Nephron progenitor cell (in vitro differentiated cells): ENCODE results near the gene PLD1.

Source experiments
- DNase-seq: peaks from one replicate; pipeline ENCODE4 v3.0.0; 2021
- H3K27ac Mint-ChIP-seq: 2 replicates; pipeline ENCODE4 v1.8.0; 2021; ENCODE audit warnings: mild to moderate bottlenecking, moderate library complexity, mixed read lengths
- H3K27me3 Mint-ChIP-seq: 2 replicates; pipeline ENCODE4 v1.8.0; 2021; ENCODE audit warnings: mild to moderate bottlenecking, low read depth, mixed read lengths; ENCODE audit not compliant: poor library complexity
- H3K36me3 Mint-ChIP-seq: 2 replicates; pipeline ENCODE4 v1.8.0; 2021; ENCODE audit warnings: low read depth, mixed read lengths
- H3K4me1 Mint-ChIP-seq: 2 replicates; pipeline ENCODE4 v1.8.0; 2021; ENCODE audit warnings: mixed read lengths
- H3K4me3 Mint-ChIP-seq: 2 replicates; pipeline ENCODE4 v1.8.0; 2021; ENCODE audit warnings: mild to moderate bottlenecking, moderate library complexity, mixed read lengths
- H3K9me3 Mint-ChIP-seq: 2 replicates; pipeline ENCODE4 v1.8.0; 2021; ENCODE audit warnings: mild to moderate bottlenecking, moderate library complexity, mixed read lengths
- TF ChIP-seq, protein P1 (sequence below): fragments of 200-600 bp; sonication (generic); IDR thresholded peaks from 2 replicates; pipeline ENCODE4 v1.5.0; 2021; ENCODE audit warnings: antibody characterized with exemption

The PLD1 gene

DNA sequence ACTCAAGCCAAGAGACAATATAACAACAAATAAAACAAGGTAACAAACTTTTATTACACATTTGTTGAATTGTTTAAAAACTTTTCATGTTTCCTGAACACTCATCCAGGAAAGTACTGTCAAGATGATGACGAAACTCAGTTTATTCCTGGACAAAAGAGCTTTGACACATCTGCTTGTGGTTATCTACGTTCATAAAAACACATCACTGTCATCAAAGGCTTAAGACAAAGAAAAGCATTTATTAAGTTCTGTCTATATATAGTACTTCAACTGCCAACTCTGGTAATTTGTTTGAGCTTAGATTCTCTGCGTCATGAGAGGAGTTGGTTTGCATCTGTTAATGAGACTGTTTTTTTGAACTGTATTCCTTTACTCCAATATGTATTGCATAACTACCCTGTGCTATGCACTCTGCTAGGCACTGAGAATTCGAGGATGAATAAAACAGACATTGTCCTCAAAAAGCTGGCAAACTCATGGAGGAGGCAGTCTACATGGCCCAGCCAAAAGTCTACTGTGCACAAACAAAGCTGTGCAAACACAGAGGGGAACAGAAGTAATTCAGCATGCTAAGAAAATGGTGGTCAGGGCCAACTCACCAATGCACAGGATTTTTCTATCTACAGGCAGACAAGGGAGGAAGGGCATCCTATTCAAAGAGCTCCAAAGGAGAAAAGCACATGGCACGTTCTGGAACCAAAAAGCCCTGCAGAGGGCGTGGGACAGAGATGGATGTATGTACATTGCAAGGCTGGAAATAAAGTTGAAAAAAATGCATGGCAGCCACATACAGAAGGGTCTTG, 21.5 kb downstream of the PLD1 start:
- Mint-ChIP-seq H3K4me3 (no peak overlapping the region), H3K36me3 (no peaks in the 10 kb centered on the region), H3K27me3 (peaks cover 5% of the 10 kb centered on the region), H3K27ac (no peak overlapping the region), H3K9me3 (peaks cover 6% of the 10 kb centered on the region), H3K4me1 (peaks cover 26% of the 10 kb centered on the region)
- TF ChIP-seq, protein P1, sequence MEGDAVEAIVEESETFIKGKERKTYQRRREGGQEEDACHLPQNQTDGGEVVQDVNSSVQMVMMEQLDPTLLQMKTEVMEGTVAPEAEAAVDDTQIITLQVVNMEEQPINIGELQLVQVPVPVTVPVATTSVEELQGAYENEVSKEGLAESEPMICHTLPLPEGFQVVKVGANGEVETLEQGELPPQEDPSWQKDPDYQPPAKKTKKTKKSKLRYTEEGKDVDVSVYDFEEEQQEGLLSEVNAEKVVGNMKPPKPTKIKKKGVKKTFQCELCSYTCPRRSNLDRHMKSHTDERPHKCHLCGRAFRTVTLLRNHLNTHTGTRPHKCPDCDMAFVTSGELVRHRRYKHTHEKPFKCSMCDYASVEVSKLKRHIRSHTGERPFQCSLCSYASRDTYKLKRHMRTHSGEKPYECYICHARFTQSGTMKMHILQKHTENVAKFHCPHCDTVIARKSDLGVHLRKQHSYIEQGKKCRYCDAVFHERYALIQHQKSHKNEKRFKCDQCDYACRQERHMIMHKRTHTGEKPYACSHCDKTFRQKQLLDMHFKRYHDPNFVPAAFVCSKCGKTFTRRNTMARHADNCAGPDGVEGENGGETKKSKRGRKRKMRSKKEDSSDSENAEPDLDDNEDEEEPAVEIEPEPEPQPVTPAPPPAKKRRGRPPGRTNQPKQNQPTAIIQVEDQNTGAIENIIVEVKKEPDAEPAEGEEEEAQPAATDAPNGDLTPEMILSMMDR = no peak
- DNase-seq = no peak

DNA sequence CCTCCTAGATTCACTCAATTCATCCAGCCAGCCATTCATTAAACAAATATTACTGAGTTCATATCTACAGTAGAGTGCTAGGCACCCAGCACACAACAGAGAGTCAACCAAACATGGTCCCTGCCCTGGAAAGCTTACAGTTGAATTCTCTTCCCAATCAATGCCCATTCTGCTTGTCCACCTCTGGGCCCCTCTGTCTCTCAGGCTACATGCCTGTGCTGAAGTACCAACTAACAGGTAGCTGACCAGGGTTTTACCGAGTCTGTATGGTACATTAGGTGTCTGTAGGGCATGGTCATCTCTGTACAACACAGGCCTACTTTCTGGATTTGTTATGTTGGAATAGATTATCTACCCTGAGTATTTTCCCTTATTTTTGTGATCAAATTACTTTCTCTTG, 23.3 kb downstream of the PLD1 start:
- H3K4me1 Mint-ChIP-seq = peaks cover 19% of the 10 kb centered on the region
- H3K9me3 Mint-ChIP-seq = peaks cover 6% of the 10 kb centered on the region
- H3K27me3 Mint-ChIP-seq = peaks cover 5% of the 10 kb centered on the region
- no peak overlapping the region for H3K4me3 Mint-ChIP-seq
- no peak overlapping the region for H3K27ac Mint-ChIP-seq
- no peaks in the 10 kb centered on the region for H3K36me3 Mint-ChIP-seq
- DNase-seq = no peak
- TF ChIP-seq, protein P1 = no peak

DNA sequence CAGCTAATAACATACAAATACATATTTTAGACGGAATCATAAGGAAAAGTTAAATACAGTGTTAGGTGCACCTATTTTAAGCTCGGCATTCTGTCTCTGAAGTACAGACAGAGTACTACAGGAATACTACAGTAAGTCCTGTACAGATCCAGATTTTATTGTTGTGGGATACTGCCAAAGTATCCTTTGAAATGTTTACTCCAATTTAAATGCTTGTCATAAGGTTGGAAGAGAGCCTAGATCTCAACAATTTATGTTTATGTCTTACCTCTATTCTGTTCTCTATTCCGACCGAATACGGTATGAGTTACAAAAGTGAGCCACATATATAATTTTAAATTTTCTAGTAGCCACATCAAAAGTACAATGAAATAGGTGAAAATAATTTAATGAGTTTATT, 25.3 kb downstream of the PLD1 start:
- H3K9me3 Mint-ChIP-seq = peaks cover 6% of the 10 kb centered on the region
- TF ChIP-seq, protein P1 = no peak
- no peak for DNase-seq
- H3K4me3 Mint-ChIP-seq = no peak overlapping the region
- H3K4me1 Mint-ChIP-seq = peaks cover 4% of the 10 kb centered on the region
- no peaks in the 10 kb centered on the region for H3K36me3 Mint-ChIP-seq
- peaks cover 5% of the 10 kb centered on the region for H3K27me3 Mint-ChIP-seq
- H3K27ac Mint-ChIP-seq = no peak overlapping the region

DNA sequence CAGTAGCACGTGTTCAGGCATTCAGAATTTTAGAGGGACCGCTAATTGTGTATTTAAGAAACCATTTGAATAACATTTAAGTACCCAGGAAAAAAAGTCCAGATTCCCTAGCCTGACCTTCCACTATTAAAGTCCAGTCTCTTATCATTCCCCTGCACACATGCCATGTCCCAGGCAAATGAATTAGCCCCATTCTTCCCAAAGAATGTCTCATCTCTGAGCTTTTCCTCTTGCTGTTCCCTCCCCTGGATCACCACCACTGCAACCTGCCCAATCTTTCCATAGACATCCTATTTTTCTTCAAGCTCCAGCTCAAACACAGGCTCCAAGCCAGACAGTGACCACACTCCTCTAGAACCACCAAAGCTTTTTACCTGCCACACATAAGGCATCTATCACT, 25.9 kb downstream of the PLD1 start:
- TF ChIP-seq, protein P1 = no peak
- Mint-ChIP-seq H3K27ac (peak overlapping the region; percentile 9), H3K9me3 (peaks cover 6% of the 10 kb centered on the region), H3K27me3 (peaks cover 5% of the 10 kb centered on the region), H3K36me3 (no peaks in the 10 kb centered on the region), H3K4me1 (peaks cover 4% of the 10 kb centered on the region), H3K4me3 (no peak overlapping the region)
- no peak for DNase-seq

DNA sequence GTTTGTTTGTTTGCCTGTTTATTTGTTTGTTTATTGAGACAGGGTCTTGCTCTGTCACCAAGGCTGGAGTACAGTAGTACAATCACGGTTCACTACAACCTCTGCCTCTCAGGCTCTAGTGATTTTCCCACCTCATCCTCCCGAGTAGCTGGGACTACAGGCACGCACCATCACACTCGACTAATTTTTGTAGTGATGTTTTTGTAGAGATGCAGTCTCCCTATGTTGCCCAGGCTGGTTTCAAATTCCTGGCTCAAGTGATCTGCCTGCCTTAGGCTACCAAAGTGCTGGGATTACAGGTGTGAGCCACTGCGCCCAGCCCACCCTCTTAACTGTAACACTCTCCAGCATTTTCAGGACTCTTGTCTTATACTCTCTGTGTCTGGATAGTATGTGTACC, 26.7 kb downstream of the PLD1 start:
- TF ChIP-seq, protein P1 = no peak
- H3K27ac Mint-ChIP-seq = no peak overlapping the region
- no peak for DNase-seq
- peaks cover 6% of the 10 kb centered on the region for H3K9me3 Mint-ChIP-seq
- peaks cover under 1% of the 10 kb centered on the region for H3K4me1 Mint-ChIP-seq
- H3K4me3 Mint-ChIP-seq = no peak overlapping the region
- no peaks in the 10 kb centered on the region for H3K36me3 Mint-ChIP-seq
- H3K27me3 Mint-ChIP-seq = peaks cover 5% of the 10 kb centered on the region

DNA sequence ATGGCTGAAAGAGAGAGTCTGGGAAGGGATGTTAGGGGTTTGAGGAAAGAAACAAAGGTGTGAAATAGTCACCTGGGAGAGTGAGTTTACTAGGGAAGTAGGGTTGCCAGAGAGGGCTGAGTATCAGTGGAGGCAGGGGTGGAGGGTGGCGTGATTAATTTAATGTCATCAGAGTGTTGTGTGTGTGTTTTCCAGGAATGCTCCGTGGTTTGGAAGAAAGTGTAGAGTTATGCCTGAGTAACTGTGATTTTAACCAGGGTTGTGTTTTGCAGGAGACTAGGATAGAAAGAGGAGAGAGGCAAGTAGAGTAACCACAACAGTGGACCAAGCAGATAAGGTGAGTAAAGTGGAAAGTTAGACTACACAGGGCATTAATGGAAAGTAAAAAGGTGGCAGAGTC, 27.2 kb downstream of the PLD1 start:
- no peak for DNase-seq
- H3K4me1 Mint-ChIP-seq = no peaks in the 10 kb centered on the region
- peaks cover 5% of the 10 kb centered on the region for H3K27me3 Mint-ChIP-seq
- H3K36me3 Mint-ChIP-seq = no peaks in the 10 kb centered on the region
- H3K4me3 Mint-ChIP-seq = no peak overlapping the region
- H3K9me3 Mint-ChIP-seq = peaks cover 6% of the 10 kb centered on the region
- TF ChIP-seq, protein P1 = no peak
- no peak overlapping the region for H3K27ac Mint-ChIP-seq
